Stimulated activated memory B cell treated with anti-CD40 and anti-IgM and Interleukin-4, amounts not matched to agents 10 μg/mL and 1 μg/mL and 100 μg/mL, for 72 hours (primary cell): ENCODE measurements around the gene RAB11A.
A peak's percentile ranks its signal among the peaks of the same experiment; 100 is the strongest.

Source experiments
- ATAC-seq: fragments of 150-1000 bp; cut with Tn5 transposase; 2 replicates; pipeline ENCODE4 v1.10.0; 2021
- H3K27ac Mint-ChIP-seq: one replicate; pipeline ENCODE4 v1.8.0; 2022; ENCODE audit warnings: mild to moderate bottlenecking, mixed read lengths
- H3K27me3 Mint-ChIP-seq: one replicate; pipeline ENCODE4 v1.8.0; 2022; ENCODE audit warnings: mixed read lengths
- H3K36me3 Mint-ChIP-seq: one replicate; pipeline ENCODE4 v1.8.0; 2022; ENCODE audit warnings: mixed read lengths
- H3K4me1 Mint-ChIP-seq: one replicate; pipeline ENCODE4 v1.8.0; 2022; ENCODE audit warnings: mixed read lengths
- H3K4me3 Mint-ChIP-seq: one replicate; pipeline ENCODE4 v1.8.0; 2022; ENCODE audit warnings: mild to moderate bottlenecking, moderate library complexity, mixed read lengths
- H3K9me3 Mint-ChIP-seq: one replicate; pipeline ENCODE4 v1.8.0; 2022; ENCODE audit warnings: mixed read lengths

RAB11A gene

GRCh38 chr15:65916041-65916663 lies 46.9 kb downstream of the RAB11A start:
- Mint-ChIP-seq H3K4me3 (peak overlapping the region; percentile 77), H3K36me3 (peaks cover 8% of the 10 kb centered on the region), H3K27me3 (no peaks in the 10 kb centered on the region), H3K4me1 (peaks cover 63% of the 10 kb centered on the region), H3K27ac (peak overlapping the region; percentile 67), H3K9me3 (no peaks in the 10 kb centered on the region)
- no peak for ATAC-seq

DNA sequence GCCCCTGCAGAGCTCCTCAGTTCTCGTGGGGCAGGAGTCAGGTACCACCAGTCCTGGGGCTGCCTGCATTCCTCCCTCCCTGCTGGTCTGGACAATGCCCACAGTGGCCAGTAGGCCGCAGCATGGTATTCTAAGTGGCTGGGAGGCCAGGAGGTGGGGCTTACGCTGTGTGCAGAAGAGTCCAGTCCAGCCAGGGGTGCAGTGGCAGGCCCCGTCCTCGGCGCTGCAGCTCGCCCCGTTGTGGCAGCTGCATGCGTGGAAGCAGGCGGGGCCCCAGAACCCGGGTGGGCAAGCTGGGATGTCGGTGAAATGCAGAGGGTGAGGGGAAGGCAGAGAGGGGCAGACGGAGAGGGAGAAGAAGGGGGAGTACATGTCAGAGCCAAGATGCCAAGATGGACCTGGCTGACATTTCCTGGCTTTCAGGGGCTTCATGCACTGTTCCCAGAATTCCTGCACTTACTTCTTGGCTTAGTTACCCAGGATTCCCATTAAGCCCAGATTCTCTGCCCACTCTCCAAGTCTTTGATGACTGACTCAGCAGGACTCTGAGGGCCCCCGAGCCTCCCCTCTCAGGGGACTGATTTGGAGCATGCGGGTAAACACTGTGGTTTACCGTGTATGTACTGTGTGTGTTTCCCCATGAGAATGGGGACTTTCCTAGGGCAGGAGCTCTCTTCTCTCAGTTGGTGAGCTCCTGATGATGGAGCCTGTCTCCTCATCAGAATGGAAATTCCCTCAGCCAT lies 47.5 kb downstream of the RAB11A start:
- no peaks in the 10 kb centered on the region for H3K9me3 Mint-ChIP-seq
- peaks cover 5% of the 10 kb centered on the region for H3K36me3 Mint-ChIP-seq
- no peaks in the 10 kb centered on the region for H3K27me3 Mint-ChIP-seq
- peak overlapping the region; percentile 67 for H3K27ac Mint-ChIP-seq
- peak; percentile 95 for ATAC-seq
- peak overlapping the region; percentile 77 for H3K4me3 Mint-ChIP-seq
- peaks cover 70% of the 10 kb centered on the region for H3K4me1 Mint-ChIP-seq

GRCh38 chr15:65917407-65917756 lies 48.1 kb downstream of the RAB11A start:
- Mint-ChIP-seq H3K4me1 (peaks cover 75% of the 10 kb centered on the region), H3K9me3 (no peaks in the 10 kb centered on the region), H3K27ac (peak overlapping the region; percentile 67), H3K4me3 (peak overlapping the region; percentile 77), H3K27me3 (no peaks in the 10 kb centered on the region), H3K36me3 (peaks cover 5% of the 10 kb centered on the region)
- no peak for ATAC-seq

DNA sequence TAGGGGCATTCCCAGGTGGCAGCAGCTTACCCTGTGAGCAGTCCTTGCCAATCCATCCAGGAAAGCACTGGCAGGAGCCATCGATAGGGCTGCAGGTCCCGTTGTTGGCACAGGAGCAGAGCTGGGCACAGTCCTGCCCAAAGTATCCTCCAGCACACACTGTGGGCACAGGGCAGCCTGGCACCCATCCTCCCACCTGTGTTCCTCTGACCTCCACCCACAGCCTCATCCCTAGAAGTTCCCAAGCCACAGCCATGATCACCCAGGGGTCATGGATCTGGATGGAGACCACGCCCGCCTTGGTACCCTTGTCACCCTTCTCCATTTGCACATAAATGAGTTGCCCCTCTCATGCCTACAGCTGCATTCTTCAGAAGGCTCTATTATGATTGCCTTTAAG lies 48.6 kb downstream of the RAB11A start:
- Mint-ChIP-seq H3K27me3 (no peaks in the 10 kb centered on the region), H3K9me3 (no peaks in the 10 kb centered on the region), H3K4me1 (peaks cover 80% of the 10 kb centered on the region), H3K4me3 (no peak overlapping the region), H3K27ac (peak overlapping the region; percentile 67), H3K36me3 (peaks cover 5% of the 10 kb centered on the region)
- ATAC-seq, result no peak

DNA sequence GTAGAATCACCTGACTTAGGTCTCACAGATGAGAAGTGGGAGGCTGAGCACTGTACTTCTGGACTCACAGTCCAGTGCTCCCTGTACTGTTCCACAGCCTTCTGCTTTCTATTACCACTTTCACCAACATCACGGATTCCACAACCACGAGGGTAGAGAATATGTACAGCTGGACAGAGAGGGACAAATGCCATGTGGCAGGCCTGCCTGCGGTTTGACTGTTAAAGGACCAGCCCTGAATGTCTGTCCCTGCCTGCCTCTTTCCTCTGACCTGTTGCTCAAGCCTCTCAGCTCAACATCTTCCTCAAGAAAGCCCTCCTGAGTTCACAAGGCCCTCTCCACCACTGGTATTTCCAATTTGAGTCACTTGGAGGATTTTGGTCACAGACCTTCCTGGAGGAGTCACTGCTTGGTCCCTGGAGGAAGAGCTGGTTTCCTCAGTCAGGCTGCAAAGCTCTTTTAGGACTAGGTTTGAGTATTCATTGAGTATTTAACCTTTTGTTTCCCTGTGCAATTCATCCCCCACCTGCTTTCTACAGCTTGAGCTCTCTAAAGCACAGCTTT lies 49.1 kb downstream of the RAB11A start:
- Mint-ChIP-seq H3K9me3 (no peaks in the 10 kb centered on the region), H3K27ac (peak overlapping the region; percentile 67), H3K4me3 (peak overlapping the region; percentile 32), H3K27me3 (no peaks in the 10 kb centered on the region), H3K36me3 (peaks cover 5% of the 10 kb centered on the region), H3K4me1 (peaks cover 80% of the 10 kb centered on the region)
- no peak for ATAC-seq

GRCh38 chr15:65918945-65919344 lies 49.7 kb downstream of the RAB11A start:
- no peaks in the 10 kb centered on the region for H3K9me3 Mint-ChIP-seq
- no peak overlapping the region for H3K4me3 Mint-ChIP-seq
- no peaks in the 10 kb centered on the region for H3K27me3 Mint-ChIP-seq
- H3K4me1 Mint-ChIP-seq, result peaks cover 80% of the 10 kb centered on the region
- H3K27ac Mint-ChIP-seq, result peak overlapping the region; percentile 67
- peaks cover 5% of the 10 kb centered on the region for H3K36me3 Mint-ChIP-seq
- no peak for ATAC-seq

- no peak for ATAC-seq
- Mint-ChIP-seq H3K27ac (no peak overlapping the region), H3K27me3 (no peaks in the 10 kb centered on the region)
These were observed 50.1 kb downstream of the RAB11A start for GRCh38 chr15:65919353-65919752.

DNA sequence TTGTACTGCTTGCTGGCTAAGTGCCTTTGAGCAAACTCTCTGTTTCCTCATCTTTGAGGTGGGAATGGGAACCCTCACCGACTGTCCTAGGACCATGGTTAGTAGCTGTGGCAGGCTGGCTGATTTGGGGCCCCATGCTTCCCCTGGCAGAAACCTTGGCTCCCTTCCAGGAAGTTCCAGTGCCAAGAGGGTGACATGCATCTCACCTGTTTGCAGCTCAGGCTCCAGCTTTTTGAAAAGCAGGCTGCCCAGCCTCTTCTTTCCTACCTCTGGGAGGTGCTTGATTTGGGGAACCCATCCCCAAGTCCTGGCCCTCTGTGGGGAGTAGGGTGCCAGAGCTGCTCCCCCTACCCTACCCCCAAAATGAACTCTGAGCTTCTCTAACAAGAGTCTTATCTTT lies 50.8 kb downstream of the RAB11A start:
- Mint-ChIP-seq H3K4me3 (no peak overlapping the region), H3K4me1 (peaks cover 71% of the 10 kb centered on the region), H3K9me3 (no peaks in the 10 kb centered on the region), H3K27me3 (no peaks in the 10 kb centered on the region), H3K27ac (no peak overlapping the region), H3K36me3 (peaks cover 5% of the 10 kb centered on the region)
- ATAC-seq, result no peak

More at GRCh38 chr15:65919353-65919752, 50.1 kb downstream of the RAB11A start:
- peaks cover 79% of the 10 kb centered on the region for H3K4me1 Mint-ChIP-seq
- H3K36me3 Mint-ChIP-seq, result peaks cover 5% of the 10 kb centered on the region
- no peaks in the 10 kb centered on the region for H3K9me3 Mint-ChIP-seq
- H3K4me3 Mint-ChIP-seq, result no peak overlapping the region

- H3K4me1 Mint-ChIP-seq, result peaks cover 64% of the 10 kb centered on the region
- no peaks in the 10 kb centered on the region for H3K9me3 Mint-ChIP-seq
- no peaks in the 10 kb centered on the region for H3K27me3 Mint-ChIP-seq
- peaks cover 5% of the 10 kb centered on the region for H3K36me3 Mint-ChIP-seq
- peak overlapping the region; percentile 11 for H3K4me3 Mint-ChIP-seq
- ATAC-seq, result no peak
- peak overlapping the region; percentile 80 for H3K27ac Mint-ChIP-seq
These were observed 51.6 kb downstream of the RAB11A start for GRCh38 chr15:65920825-65921309.

GRCh38 chr15:65921780-65922179 lies 52.5 kb downstream of the RAB11A start:
- H3K36me3 Mint-ChIP-seq, result peaks cover 5% of the 10 kb centered on the region
- H3K9me3 Mint-ChIP-seq, result no peaks in the 10 kb centered on the region
- H3K27ac Mint-ChIP-seq, result peak overlapping the region; percentile 80
- no peaks in the 10 kb centered on the region for H3K27me3 Mint-ChIP-seq
- peaks cover 54% of the 10 kb centered on the region for H3K4me1 Mint-ChIP-seq
- no peak for ATAC-seq
- H3K4me3 Mint-ChIP-seq, result peak overlapping the region; percentile 14

DNA sequence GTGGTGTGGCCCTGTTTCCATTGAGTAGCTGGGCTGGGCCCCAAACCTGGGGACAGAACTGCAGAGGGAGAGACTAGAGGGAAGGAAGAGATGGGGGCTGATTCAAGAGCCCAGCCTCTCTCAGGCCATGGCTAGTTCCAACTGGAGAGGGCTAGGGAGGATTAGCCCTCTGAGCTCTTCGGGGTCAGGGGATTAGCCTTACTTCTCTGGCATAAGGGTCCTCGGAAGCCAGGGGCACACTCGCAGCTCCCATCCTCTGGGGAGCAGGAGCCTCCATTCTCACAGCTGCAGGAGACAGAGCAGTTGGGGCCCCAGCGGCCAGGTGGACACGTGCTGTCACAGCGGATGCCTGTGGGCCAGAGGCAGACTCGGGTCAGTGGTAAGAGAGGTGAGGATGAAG lies 53.3 kb downstream of the RAB11A start:
- H3K36me3 Mint-ChIP-seq, result peaks cover 5% of the 10 kb centered on the region
- H3K4me1 Mint-ChIP-seq, result peaks cover 46% of the 10 kb centered on the region
- H3K27me3 Mint-ChIP-seq, result no peaks in the 10 kb centered on the region
- H3K27ac Mint-ChIP-seq, result no peak overlapping the region
- no peaks in the 10 kb centered on the region for H3K9me3 Mint-ChIP-seq
- no peak for ATAC-seq
- no peak overlapping the region for H3K4me3 Mint-ChIP-seq

GRCh38 chr15:65923264-65923663 lies 54.0 kb downstream of the RAB11A start:
- no peak for ATAC-seq
- H3K27ac Mint-ChIP-seq, result no peak overlapping the region
- H3K9me3 Mint-ChIP-seq, result no peaks in the 10 kb centered on the region
- H3K4me1 Mint-ChIP-seq, result peaks cover 40% of the 10 kb centered on the region
- H3K27me3 Mint-ChIP-seq, result no peaks in the 10 kb centered on the region
- H3K4me3 Mint-ChIP-seq, result no peak overlapping the region
- H3K36me3 Mint-ChIP-seq, result peaks cover 3% of the 10 kb centered on the region

DNA sequence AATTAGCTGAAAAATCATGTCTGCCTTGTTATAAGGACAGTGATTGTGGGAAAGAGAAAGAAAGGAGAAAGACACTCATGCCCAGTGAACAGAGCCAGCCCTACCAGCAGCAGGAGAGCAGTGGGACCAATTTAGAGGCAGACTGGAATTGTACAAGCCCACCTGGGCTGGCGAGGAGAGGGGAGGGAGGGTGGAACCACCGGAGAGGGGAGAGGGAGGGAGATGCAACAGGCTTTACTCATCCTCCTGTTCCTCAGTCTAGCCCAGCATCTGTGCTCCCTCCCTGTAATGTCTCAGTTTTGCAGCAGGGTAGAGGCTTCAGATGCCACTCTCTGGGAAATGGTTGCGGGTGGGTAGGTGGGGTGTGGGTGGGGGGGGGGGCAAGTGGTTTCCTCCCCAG lies 54.7 kb downstream of the RAB11A start:
- ATAC-seq, result no peak
- no peak overlapping the region for H3K27ac Mint-ChIP-seq
- H3K9me3 Mint-ChIP-seq, result no peaks in the 10 kb centered on the region
- H3K4me3 Mint-ChIP-seq, result no peak overlapping the region
- H3K36me3 Mint-ChIP-seq, result no peaks in the 10 kb centered on the region
- no peaks in the 10 kb centered on the region for H3K27me3 Mint-ChIP-seq
- H3K4me1 Mint-ChIP-seq, result peaks cover 32% of the 10 kb centered on the region

GRCh38 chr15:65925338-65925737 lies 56.0 kb downstream of the RAB11A start:
- H3K36me3 Mint-ChIP-seq, result no peaks in the 10 kb centered on the region
- H3K4me1 Mint-ChIP-seq, result peaks cover 25% of the 10 kb centered on the region
- no peak for ATAC-seq
- no peak overlapping the region for H3K27ac Mint-ChIP-seq
- no peak overlapping the region for H3K4me3 Mint-ChIP-seq
- no peaks in the 10 kb centered on the region for H3K9me3 Mint-ChIP-seq
- no peaks in the 10 kb centered on the region for H3K27me3 Mint-ChIP-seq

GRCh38 chr15:65926459-65926858 lies 57.2 kb downstream of the RAB11A start:
- H3K27me3 Mint-ChIP-seq, result no peaks in the 10 kb centered on the region
- no peaks in the 10 kb centered on the region for H3K36me3 Mint-ChIP-seq
- ATAC-seq, result no peak
- no peak overlapping the region for H3K27ac Mint-ChIP-seq
- no peak overlapping the region for H3K4me3 Mint-ChIP-seq
- H3K9me3 Mint-ChIP-seq, result no peaks in the 10 kb centered on the region
- peaks cover 14% of the 10 kb centered on the region for H3K4me1 Mint-ChIP-seq

- ATAC-seq, result no peak
- Mint-ChIP-seq H3K4me3 (no peak overlapping the region), H3K9me3 (no peaks in the 10 kb centered on the region), H3K27ac (no peak overlapping the region), H3K36me3 (no peaks in the 10 kb centered on the region), H3K27me3 (peaks cover under 1% of the 10 kb centered on the region), H3K4me1 (peaks cover 9% of the 10 kb centered on the region)
These were observed 57.6 kb downstream of the RAB11A start for GRCh38 chr15:65926899-65927298.
